Measurements from ENCODE around the gene AFAP1. TPM values are rescaled to one million over a fixed set of nuclear protein-coding genes. Genes with fewer than 3 reads are reported as not detected.

AFAP1 gene
- total RNA-seq, 1 donor from 2014 or later, result 29.8 TPM

DNA sequence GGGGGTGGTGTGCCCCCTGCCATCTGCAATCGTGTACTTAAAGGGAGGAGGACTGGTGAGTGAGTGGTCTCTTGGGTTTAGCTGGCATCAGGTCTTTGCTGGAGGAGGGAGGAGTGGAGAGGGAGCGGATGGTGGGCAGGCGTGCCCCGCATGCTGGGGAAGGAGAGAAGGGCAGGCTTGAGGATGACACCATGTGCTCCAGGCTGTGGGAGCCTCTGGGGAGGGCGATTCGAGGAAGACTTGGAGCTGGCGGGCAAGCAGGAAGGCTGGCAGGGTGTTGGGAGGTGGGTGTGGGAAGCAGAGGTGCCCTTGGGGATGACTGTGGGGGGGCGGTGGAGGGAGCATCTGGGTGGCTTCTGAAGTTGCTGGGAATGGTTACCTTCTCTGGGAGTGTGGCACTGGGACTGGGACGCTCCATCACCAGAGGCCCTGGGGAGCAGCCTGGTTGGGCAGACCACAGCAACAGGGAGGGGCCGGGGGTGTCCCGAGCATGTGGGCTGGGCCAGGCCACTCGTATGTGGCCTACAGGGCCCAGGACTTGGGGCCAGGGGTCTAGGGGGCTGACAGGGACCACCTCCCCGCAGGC, 30.8 kb upstream of the AFAP1 start:
- DNase-seq (ENCODE audit: low read depth in 2 of 2), result peak in 1 of 2 donors; percentile 27

DNA sequence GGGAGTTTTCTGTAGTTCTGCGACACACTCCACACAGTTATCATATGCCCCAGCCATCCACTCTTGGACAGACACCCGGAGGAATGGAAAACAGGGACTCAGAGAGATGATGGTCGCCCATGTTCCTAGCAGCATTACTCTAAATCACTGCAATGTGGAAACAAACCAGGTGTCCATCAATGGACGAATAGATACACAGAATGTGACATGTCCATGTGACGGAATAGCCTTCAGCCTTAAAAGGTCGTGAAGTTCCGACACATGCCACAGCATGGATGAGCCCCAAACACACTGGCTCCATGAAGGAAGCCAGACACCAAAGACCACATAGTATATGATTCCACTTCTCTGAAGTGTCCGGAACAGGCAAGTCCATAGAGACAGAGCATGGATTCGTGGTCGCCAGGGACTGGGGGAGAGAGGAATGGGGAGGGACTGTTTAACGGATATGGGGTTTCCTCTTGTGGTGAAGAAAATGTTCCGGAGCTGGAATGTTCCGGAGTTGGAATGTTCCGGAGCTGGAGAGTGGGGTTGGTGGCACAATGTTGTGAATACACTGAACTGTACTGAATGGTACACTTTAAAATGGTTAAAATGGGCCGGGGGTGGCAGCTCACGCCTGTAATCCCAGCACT, 28.7 kb upstream of the AFAP1 start:
- peak; percentile 91 to 93 for DNase-seq (ENCODE audit: low read depth in 2 of 2)

DNA sequence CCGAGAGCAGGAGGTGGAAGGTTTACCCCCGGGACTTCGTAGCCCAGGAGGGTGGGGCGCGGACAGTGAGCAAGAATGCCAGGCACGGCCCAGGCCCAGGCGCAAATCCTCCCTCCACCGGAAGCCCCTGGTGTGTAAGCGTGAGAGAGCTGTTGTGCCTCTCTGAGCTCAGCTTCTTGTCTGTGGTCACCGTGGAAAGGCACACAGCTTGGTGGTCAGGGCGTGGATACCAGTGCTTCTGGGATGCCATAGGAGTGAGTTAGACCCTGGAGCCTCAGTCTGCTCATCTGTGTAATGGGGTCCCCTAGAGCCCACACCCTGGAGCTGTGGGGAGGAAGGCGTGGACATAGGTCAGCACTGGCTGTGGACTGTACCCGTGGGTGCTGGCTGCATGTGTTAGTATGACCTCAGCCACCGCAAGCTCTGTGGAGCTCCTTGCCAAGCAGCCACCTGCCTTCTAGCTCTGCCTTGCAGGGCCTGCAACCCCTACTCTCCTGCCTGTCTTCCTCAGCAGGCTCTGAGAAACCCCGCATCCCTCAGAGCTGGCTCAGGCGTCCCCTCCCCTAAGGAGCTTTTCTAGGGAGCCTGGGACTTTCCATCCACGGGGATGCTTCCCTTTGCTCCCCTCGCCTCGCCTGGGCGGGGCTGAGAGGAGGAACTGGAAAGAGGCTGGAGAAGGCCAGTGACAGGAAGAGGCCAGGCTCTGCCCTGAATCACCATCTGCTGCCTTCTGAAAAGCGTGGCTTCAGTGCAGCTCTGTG, 28.0 kb upstream of the AFAP1 start:
- DNase-seq (ENCODE audit: low read depth in 2 of 2), result peak; percentile 64 to 72

DNA sequence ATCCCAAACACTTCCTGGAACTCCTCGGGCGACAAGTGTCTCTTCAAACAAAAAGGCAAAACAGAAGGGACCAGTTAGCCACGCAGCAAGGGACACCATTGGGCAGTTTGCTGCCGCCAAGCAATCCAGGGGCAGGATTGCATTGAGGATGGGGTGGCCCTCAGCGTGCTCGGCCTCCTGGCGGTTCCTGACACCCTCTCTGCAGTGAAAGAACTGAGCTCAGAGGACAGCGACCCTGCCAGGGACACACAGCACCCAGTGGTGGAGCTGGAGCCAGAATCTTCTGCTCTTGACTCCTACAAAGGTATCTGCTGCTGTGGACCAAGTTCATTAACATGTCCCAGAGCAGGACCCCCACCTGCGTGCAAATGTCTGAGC, 27.4 kb upstream of the AFAP1 start:
- DNase-seq (ENCODE audit: low read depth in 2 of 2), result no peak

DNA sequence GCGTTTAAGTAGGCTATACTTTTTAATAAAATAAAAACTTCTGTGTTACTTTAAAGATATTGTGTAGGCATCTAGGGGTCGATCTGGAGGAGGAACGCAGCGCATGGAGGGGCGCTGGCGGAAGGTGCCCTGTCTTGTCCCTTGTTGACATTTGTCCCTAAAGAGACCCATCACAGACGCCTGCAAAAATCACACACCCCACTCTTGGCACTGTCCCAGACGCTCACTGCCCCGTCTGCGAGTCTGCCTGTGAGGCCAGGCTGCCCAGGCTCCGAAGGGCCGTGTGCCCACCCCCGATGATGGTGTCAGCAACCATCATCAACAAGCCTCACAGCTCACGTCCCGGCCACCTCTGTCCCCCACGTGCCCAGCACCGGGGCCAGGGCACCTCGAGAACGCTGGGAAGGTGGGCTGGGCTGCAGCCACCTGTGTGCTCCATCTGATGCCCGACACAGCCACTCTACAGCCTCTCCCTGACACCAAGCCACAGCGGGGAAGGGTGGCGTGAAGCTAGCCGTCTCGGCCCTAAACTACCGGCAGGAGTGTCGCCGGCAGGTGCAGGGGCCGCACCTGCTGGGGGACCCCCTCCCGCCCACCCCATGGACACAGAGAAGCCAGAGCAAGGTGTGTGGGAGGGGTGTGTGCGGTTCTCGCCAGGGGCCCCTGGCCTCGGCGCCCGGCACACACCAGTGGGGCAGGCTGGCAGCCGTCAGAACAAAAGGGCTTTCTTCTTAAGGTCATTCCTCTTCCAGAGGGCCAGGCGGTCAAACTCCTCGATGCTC, 26.8 kb upstream of the AFAP1 start:
- DNase-seq (ENCODE audit: low read depth in 2 of 2), result no peak

DNA sequence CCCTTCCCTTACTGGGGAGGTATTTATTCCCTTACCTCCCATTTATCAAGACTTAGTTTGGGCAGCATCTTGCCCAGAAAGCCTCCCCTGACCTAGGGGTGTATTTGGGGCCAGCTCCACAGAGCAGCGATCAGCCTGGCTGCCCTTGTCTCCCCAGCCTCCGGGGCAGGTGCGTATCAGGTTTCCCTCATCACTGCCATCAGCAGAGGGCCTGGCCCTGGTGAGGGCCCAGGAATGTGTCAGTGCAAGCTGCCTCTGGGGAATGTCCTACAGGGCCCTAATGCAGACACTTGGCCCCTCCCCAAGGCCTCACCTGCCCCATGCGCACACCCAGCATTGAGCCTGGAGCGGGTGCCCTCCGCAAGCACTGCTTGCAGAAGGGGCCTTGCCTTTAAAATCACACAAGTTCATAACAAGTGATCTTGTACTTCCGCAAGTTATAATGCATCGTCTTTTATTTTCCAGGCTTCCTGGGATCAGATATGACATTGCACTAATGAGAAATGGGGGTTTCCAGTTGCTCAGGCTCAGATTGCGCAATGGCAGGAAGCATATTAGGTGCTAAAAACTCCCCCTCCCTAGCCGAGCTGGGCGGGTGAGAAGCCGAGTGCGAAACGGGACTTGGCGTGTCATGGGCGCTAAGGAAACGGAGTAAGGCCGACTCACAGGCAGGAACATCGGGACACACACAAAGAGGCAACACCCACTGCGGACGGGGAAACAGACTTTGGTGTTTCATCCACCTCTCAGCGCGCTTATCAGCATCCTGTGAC, 25.4 kb upstream of the AFAP1 start:
- DNase-seq (ENCODE audit: low read depth in 2 of 2), result peak; percentile 69 to 91

DNA sequence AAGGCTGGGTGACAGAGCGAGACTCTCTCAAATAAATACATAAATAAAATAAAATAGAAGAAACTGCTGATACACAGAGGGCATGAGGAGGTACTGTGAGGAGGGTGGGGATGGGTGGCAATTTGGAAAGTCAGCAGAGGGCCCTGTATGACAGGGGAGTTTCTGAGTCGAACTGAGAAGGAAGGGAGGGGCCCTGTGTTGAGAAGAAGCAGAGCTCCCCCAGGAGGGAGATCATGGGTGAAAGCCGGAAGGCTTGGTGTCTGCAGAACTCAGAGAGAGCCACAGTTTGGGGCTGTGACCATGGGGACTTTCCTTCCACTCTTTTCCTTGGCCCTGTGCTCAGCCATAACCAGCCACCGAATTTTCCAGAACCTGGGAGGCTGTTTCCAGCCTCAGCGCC, 24.8 kb upstream of the AFAP1 start:
- no peak for DNase-seq (ENCODE audit: low read depth in 2 of 2)

DNA sequence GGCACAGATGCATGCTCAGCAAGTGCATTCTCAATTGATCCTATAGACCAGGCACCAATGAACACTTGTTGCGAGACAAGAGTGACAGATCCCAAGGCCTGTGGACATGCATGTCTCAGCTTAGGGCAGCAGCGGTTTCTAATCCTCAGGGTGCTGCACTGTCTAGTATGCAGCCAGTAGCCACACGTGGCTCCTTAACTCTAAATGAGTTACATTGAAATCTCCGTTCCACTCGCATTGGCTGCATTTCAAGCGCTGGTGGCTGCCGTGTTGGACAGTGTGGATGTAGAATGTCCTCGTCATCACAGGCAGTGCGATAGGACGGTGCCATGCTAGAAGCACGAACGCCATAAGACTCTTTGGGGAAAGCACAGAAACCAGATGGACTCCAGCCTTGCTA, 24.0 kb upstream of the AFAP1 start:
- DNase-seq (ENCODE audit: low read depth in 2 of 2), result no peak

DNA sequence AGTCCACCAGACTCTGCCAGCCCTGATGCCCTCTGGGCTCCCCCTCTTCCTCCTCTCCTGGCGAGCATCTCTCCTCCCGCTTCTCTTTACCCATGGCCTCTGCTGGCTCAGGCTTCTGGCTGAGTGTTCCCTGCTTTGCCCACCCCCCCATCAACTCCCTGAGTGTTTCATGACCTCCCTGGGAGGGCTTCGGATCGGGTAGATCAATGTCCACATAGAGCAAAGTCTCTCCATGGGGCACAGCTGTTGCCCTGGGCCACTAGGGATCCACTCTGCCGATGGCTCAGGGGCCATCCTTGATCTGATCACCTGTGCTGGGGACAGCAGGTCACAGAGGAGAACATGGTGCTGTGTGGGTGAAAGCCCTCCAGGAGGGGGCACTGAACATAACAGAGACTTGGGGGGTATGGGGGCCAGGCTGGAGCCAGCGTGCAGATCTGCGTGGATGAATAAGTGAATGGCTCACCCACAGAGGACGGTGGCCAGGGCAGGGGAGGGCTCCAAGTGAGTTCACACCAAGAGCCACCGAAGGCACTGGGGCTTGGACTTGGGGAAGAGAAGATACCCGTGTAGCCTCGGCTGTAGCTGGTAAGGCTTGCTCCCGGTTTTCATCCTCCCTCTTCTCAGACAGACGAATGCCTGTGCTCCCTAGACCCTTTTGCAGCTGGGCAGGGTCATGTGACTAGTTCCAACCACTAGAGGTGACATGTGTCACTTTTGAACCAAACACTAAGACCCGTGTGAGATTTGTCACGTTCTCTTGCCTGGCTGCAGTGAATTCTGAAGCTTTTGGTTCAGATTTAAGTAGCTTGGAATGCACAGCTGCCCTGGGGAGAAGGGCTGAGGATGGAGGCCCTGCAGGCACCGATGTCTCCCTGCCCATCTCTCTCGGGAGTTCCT, 23.2 kb upstream of the AFAP1 start:
- no peak for DNase-seq (ENCODE audit: low read depth in 2 of 2)

DNA sequence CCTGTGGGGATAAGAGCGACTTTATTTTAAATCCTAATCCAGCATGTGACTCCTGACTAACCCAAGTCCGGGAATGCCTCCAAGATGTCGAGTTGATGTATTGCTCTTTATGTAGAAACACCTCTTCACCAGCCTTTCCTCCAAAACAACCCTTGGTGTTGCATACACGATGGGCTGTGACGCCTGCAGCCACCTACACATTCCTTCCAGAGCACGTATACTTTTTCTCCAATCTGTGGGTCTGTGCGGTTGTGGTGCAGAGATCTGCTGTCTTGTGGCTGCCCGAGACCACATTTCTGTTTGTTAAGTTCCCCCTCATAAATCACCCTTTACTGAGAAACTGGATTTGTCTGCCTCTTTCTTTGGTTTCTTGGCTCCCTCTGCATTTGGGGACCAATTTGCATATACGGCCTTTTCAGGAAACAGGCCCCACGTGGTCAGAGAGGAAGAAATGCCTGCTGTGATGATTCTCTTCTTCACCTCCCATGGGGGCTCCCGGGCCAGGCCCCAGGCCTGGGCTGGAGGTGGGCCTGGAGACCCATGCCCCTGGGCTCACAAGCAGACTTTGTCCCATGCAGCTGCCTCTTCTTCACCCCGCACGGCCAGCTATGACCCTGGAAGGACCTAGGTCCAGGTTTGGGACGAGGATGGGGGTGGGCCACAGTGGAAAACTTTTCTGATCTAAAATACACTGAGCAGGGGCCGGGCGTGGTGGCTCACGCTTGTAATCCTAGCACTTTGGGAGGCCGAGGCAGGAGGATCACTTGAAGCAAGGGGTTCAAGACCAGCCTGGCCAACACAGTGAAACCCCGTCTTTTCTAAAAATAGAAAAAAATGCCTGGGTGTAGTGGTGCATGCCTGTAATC, 21.4 kb upstream of the AFAP1 start:
- peak; percentile 40 to 96 for DNase-seq (ENCODE audit: low read depth in 2 of 2)

DNA sequence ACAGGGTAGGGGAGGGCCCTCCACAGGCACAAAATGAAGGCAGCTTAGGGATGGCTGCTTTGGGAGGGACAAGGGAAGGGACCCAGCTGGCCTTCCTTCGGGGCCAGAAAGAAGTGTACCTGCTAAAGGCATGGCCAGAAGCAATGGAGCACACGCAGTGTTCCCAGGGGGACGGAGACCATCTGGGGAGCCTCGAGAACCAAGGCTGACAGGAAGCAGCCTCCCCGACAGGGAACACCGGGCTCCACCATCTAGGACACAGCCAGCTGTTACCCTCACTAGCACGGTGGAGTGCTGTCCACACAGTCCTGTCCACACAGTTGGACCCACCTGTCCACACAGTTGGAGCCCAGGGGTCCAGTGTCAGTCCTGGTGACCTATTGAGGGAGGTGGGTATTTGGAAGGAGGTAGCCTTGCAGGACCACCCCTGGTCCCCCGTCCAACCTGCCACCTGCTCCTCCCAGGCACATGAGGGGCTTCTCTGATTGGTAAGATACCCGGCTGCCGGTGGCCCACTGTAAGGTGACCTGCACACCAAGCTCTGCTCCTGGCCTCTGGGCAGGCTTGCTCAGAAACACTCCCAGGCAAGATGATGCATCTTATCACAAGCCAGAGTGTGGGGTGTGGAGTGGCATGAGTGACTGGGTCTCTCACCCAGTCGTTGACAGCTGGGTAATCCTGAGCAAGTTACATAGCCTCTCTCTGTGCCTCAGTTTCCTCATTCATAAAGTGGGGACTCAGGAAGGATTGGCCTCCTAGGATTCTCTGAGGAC, 20.5 kb upstream of the AFAP1 start:
- DNase-seq (ENCODE audit: low read depth in 2 of 2), result no peak

DNA sequence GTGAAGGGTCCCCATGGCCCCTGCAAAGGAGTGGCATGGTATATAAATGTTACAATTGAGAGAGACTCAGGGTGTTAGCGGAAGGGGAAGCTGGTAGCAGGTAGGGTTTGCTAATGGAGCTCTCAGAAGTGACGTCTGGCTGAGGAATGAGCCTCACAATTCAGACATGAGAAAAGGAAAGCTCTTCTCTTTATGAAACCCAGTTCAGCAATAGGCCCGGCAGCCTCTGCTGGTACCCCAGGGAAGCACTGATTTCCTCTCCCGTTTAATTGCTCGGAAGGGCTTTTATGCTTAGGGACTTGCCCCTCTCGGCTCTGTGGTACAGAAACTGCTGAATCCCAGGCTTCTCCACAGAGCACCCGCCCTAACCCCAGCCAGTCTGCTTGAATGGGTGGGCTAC, 19.4 kb upstream of the AFAP1 start:
- no peak for DNase-seq (ENCODE audit: low read depth in 2 of 2)

DNA sequence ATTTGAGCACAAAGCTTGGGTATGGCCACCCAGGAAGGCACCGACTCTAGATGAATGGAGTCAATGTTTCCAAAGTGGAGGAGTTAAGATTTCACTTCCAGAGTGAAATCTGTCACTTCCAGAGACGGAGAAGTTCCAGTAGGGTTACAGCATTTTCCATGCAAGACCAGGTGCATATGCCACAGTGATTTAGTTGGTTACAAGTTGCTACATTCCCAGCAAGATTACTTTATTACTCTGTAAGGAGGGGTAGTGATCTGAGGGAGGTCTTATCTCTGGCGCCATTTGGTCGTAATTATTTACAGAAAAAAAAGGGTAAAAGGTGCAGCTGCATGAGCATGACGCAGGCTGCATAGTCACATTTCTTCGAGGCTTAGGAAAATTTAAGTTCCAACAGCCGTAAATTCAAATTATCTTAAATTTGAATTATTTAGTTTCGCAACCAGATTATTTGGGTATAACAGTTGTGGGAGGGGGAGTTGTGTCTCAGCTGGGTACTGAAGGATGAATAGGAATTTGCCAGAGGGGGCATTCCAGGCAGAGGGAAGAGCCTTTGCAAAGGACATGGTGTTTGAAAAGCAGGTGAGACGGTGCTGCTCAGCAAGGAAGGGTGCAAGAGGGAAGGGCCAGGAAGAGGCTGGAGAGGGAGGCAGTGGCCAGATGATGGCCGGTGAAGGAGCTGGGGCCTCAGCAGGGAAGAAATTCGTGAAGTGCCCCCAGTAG, 17.4 kb upstream of the AFAP1 start:
- peak in 1 of 2 donors; percentile 34 for DNase-seq (ENCODE audit: low read depth in 2 of 2)

DNA sequence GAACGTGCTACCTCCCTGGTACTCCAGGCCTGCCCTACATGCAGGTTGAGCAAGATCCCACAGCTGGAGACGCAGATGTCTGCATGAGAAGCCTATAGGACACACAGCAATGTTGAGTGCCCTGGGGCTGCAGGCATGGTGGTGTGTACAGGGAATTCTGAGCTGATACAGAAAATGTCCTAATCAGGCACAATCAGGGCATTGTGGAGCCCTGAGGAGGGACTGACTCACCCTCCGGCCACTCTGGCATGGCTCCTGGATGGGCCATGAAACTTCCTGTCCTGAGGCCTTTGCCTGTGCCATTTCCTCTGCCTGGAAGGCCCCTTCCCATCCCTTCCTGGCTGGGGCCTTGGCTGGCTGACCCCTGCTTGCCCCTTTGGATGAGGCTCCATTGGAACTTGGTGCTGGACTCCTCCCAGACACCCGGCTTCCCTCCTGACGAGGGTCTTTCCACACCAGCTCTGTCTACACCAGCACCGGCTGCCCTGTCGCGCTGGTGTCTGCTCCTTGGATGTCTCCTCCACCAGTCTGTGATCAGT, 16.7 kb upstream of the AFAP1 start:
- peak; percentile 73 to 84 for DNase-seq (ENCODE audit: low read depth in 2 of 2)

DNA sequence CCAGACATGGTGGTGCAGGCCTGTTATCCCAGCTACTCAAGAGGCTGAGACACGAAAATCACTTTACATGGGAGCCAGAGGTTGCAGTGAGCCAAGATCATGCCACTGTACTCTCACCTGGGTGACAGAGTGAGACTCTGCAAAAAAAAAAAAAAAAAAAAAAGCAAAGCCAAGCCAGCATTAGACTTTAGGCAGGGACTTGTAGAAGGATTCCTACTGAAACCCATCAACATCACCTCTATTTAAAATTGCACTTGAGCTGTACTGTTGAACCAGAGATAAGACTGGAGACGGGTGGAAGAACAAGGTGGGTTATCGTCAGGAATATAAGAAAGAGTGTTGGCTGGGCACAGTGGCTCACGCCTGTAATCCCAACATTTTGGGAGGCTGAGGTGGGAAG, 15.7 kb upstream of the AFAP1 start:
- DNase-seq (ENCODE audit: low read depth in 2 of 2), result no peak

DNA sequence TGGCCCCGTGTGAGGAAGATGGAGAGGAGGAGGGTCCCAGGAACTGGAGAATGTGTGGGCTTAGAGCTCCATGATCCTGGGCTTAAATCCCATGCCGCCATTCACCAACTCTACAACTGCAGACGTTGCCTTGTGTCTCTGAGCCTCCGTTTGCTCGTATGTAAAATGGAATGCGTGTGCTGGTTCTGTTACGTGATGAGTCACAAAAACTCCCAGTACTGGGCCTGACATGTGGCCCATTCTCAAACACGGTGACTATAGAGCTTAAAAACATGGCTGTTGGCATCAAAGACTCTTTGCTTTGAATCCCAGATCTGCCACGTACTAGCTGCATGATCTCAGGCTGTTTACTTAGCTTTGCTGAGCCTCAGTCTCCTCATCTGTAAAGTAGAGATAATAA, 13.0 kb upstream of the AFAP1 start:
- DNase-seq (ENCODE audit: low read depth in 2 of 2), result no peak

DNA sequence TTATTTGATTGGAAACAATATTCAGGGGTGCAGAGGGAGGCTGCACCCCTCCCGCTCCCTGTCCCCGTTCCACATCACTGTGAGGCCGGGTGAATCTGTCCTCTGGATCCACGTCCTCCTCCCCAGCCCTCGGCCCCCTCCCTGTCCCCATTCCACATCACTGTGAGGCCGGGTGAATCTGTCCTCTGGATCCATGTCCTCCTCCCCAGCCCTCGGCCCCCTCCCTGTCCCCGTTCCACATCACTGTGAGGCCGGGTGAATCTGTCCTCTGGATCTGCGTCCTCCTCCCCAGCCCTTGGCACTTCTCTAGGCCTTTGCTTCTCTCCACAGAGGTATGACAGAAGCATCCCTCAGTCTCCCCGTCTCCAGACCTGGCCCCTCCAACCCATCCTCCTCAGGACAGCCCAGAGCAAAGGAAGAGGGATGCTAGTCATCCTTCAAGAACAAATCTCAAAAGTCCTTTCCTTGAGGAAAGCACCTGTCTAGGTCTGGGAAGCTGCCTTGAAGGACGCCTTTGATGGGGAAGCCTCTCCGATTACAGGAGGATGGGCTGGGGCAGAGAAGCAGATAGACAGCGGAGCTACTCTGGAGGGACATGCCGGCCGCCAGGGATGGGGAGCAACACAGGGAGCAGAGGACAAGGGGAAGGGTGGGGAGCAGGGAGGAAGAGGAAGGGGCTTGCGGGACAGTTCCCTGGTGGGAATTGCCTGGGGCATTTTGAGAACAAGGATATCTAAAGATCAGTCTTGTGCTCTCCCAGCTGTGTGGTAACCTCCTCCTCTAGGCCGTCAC, 10.8 kb upstream of the AFAP1 start:
- DNase-seq (ENCODE audit: low read depth in 2 of 2), result no peak
